Right cardiac atrium (tissue), 5 donors: ENCODE results near the gene CPA4. TPM values are rescaled to one million over a fixed set of nuclear protein-coding genes. Genes with fewer than 3 reads are reported as not detected.
A peak's percentile ranks its signal among the peaks of the same experiment; 100 is the strongest.
"Not testable (repeated sequence)": the region's sequence is repeated elsewhere in the genome, so short reads cannot be mapped to it uniquely, and the experiment has no call there.

Experiments used
- ATAC-seq, 2 donors: fragments of 200-7000 bp; cut with Tn5 transposase; one replicate each; pipeline versions ENCODE4 v1.8.0 to v1.9.1; 2020; ENCODE audit warnings: moderate library complexity in 2 of 2, mild to moderate bottlenecking in 1 of 2
- DNase-seq, 3 donors: peaks; one replicate each; pipeline ENCODE4 v3.0.0-alpha.2; 2020
- H3K27ac ChIP-seq: one replicate; pipeline ENCODE4 v1.5.1; 2013; ENCODE audit warnings: mild to moderate bottlenecking, low read length, control low read depth, moderate library complexity
- H3K27me3 ChIP-seq: one replicate; pipeline ENCODE4 v1.6.1; 2013; ENCODE audit not compliant: control insufficient read depth, insufficient read depth
- H3K4me1 ChIP-seq: one replicate; pipeline ENCODE4 v1.6.1; 2013; ENCODE audit warnings: low read length; ENCODE audit not compliant: control insufficient read depth, insufficient read depth
- H3K4me3 ChIP-seq: one replicate; pipeline ENCODE4 v1.5.1; 2013; ENCODE audit warnings: low read length, control low read depth
- H3K9me3 ChIP-seq: one replicate; pipeline ENCODE4 v1.6.1; 2013; ENCODE audit warnings: low read length; ENCODE audit not compliant: control insufficient read depth
- WGBS: extraction: QIAGEN DNeasy Blood & Tissue Kit; methylation state at CpG from one replicate; pipeline ENCODE4 v1.1.7; 2013; 5-methylcytosine and 5-hydroxymethylcytosine counted together
- intact Hi-C, 4 donors: fragments of 100-400 bp; cut with DNase I; formaldehyde crosslinking; loops; one replicate each; pipeline versions ENCODE4 v1.11.0 to v1.14.0; 2022 to 2023
- polyA plus RNA-seq: library from polyadenylated mRNA; stranded (reverse); fragments of 200-250 nt; gene quantifications from one replicate; pipeline ENCODE4 v1.2.3, GENCODE V29; 2013
- total RNA-seq, 4 donors: library from RNA; stranded (reverse); fragmentation: NEBNext Ultra II Directional; extraction: Animal tissue kit (Norgen Biotek cat#: 25700); gene quantifications; one replicate each; pipeline ENCODE4 v1.2.1, GENCODE V29; 2021
- donor health status: healthy with polysubstance abuse.
- donor health status: DM: no; HTN: yes; CAD: no.
- donor health status: DM: no; HTN: no; CAD: no.
- donor health status: DM: no; HTN: yes; CAD: no; lungs with severe emphysema.
- donor health status: DM: yes; HTN: yes; CAD: no.

CPA4 gene
- total and polyA plus RNA-seq, 5 donors, result 0.02 to 0.84 (median 0.50) TPM; not detected in 1

DNA sequence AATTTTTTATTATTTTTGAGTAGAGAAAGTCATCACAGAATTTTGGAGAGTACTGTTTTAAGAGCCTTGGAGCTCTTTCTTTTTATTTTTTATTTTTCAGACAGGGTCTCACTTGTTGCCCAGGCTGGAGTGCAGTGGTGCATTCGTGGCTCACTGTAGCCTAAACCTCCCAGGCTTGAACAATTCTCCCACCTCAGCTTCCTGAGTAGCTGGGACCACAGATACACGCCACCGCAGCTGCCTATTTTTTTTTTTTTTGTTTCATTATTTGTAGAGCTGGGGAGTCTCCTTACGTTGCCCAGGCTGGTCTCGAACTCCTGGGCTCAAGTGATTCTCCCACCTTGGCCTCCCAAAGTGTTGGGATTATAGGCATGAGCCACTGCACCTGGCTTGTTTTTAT lies 10.6 kb downstream of the CPA4 start:
- Histone ChIP-seq H3K4me3 (no peak overlapping the region), H3K9me3 (no peaks in the 10 kb centered on the region), H3K27me3 (no peaks in the 10 kb centered on the region), H3K27ac (no peak overlapping the region), H3K4me1 (no peaks in the 10 kb centered on the region)
- no peak for ATAC-seq
- no peak for DNase-seq
- 74% methylated on average over 5 of the region's 5 CpGs for WGBS
- intact Hi-C loops, result no loop called here

DNA sequence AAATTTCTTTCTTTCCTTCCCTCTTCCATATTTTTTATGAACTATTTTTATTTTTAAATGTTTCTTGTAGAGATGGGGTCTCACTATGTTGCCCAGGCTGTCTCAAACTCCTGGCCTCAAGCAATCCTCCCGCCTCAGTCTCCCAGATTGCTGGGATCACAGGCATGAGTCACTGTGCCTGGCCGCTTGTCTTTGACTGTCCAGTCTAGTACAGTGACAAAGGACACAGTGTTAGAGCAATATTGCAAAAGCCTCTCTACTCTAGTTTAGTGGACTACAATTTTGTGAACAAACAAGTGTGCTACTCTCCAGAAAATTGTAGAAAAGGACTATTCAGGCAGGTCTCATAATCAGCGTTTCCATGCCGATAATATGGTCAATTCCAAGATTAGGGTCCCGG lies 11.0 kb downstream of the CPA4 start:
- ATAC-seq (no peak), DNase-seq (no peak)
- intact Hi-C loops, result no loop called here
- H3K4me1 ChIP-seq, result no peaks in the 10 kb centered on the region
- no peaks in the 10 kb centered on the region for H3K9me3 ChIP-seq
- no peak overlapping the region for H3K27ac ChIP-seq
- H3K27me3 ChIP-seq, result no peaks in the 10 kb centered on the region
- H3K4me3 ChIP-seq, result no peak overlapping the region
- 80% methylated on average over 5 of the region's 5 CpGs for WGBS

DNA sequence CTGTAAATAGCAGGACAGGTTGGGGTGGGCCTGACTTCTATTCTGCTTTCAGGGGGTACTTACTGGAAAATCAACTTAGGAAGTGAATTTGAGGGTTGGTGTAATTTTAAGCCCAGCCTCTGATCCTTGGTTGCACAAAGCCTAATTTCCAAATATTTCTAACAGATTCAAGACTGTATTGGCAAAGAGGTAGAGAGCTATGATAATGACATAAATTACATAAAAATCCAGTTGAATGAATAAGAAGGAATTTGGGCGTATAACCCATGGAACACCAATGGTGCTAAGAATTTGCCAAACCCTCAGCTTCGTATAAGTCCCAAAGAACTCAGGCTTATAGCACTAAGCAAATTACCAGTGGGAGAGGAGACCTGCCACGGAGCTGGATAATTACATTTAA lies 11.9 kb downstream of the CPA4 start:
- Histone ChIP-seq H3K27ac (no peak overlapping the region), H3K4me1 (no peaks in the 10 kb centered on the region), H3K9me3 (no peaks in the 10 kb centered on the region), H3K27me3 (no peaks in the 10 kb centered on the region), H3K4me3 (no peak overlapping the region)
- intact Hi-C loops, result no loop called here
- WGBS, result 90% methylated on average over 3 of the region's 3 CpGs
- no peak for DNase-seq
- no peak for ATAC-seq

DNA sequence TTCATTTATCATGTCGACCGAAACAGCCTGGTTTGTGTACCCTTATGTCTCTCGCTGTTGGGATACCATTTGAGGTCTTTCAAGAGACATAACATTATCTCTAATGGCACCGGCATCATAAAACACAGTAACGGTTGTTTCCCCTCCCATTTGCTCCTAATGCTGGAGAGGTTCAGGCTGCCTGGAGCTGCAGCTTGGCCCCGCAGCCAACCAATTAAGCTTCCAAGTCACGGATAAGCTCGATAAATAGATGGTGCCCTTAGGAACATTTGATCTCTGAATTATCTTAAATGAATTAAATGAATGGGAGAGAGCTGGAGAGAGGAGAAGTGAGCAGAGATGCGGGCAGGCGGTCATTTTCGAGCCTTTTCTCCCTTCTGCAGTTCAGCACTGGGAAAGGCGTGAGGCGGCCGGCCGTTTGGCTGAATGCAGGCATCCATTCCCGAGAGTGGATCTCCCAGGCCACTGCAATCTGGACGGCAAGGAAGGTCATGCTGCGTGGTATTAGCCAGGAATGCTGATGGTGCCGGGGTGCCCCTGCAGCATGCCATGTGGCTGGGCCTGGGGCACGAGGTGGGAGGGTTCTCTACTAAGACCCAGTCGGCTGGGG lies 12.6 kb downstream of the CPA4 start:
- no peak overlapping the region for H3K4me3 ChIP-seq
- H3K9me3 ChIP-seq, result no peaks in the 10 kb centered on the region
- ATAC-seq (no peak), DNase-seq (no peak)
- H3K27ac ChIP-seq, result no peak overlapping the region
- intact Hi-C loops, result no loop called here
- no peaks in the 10 kb centered on the region for H3K4me1 ChIP-seq
- 82% methylated on average over 21 of the region's 21 CpGs for WGBS
- H3K27me3 ChIP-seq, result no peaks in the 10 kb centered on the region

DNA sequence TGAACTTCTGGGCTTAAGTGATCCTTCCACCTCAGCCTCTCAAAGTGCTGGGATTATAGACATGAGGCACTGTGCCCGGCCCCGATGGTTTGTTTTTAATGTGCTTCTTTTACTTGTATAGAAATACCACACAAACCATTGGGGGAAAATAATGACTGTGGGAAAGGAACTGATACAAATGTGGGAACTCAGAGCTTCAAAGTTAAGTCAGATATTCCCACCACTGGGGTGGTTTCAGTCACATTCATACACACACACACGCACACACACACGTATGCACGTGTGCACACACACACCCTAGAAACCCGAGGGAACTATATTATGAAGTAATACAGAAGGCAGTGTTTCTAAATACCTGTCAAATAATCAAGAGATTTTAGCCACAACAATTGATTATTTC lies 17.0 kb downstream of the CPA4 start:
- no peaks in the 10 kb centered on the region for H3K9me3 ChIP-seq
- no peak for DNase-seq
- H3K27ac ChIP-seq, result no peak overlapping the region
- H3K4me1 ChIP-seq, result no peaks in the 10 kb centered on the region
- H3K27me3 ChIP-seq, result no peaks in the 10 kb centered on the region
- ATAC-seq, result no peak
- no peak overlapping the region for H3K4me3 ChIP-seq
- 81% methylated on average over 6 of the region's 6 CpGs for WGBS
- intact Hi-C loops, result no loop called here

DNA sequence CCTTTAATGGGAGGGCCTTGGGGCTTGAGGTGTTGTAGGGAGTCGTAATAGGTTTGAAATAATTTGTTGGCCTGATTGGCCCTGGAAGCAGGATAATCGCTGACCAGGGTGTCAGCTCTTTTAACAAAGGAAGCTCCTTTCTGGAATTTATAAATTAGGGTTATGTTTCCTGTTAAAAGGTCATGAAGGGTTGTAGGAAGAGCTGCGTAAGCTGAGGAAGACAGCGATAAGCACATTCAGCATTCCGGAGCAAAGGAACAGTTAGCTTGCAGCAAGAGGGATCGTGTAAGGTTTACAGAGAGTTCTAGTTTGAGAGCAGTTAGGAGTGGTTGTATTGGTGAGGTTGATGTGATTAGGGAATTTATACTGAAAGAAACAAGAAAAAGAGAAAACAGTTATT lies 21.3 kb downstream of the CPA4 start:
- H3K4me3 ChIP-seq, result no peak overlapping the region
- no peak overlapping the region for H3K27ac ChIP-seq
- no peaks in the 10 kb centered on the region for H3K4me1 ChIP-seq
- 70% methylated on average over 6 of the region's 6 CpGs for WGBS
- no peak for ATAC-seq
- no peaks in the 10 kb centered on the region for H3K27me3 ChIP-seq
- H3K9me3 ChIP-seq, result no peaks in the 10 kb centered on the region
- no peak for DNase-seq
- intact Hi-C loops, result no loop called here

DNA sequence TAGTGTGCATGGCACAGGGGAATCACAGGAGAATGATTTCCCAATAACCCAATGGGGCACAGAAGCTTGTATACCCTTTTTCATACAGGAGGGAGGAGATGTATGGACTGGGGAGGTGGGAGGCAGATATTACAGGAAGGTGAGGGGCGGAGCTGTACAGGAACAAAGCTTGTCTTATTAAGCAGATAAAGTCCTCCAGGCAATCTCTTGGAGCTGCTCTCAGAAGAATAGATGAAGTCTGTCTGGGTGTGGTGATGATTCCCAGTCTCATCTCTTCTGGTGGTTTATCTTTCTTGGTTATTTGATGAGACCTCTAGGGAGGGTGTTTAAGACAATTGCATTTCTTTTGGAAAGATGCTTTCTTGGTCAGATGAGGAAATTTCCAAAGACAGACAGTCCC lies 26.6 kb downstream of the CPA4 start:
- Histone ChIP-seq H3K27me3 (no peaks in the 10 kb centered on the region), H3K27ac (no peak overlapping the region), H3K9me3 (no peaks in the 10 kb centered on the region), H3K4me1 (no peaks in the 10 kb centered on the region), H3K4me3 (no peak overlapping the region)
- WGBS, result 95% methylated on average over 1 of the region's 1 CpG
- ATAC-seq (no peak), DNase-seq (no peak)
- intact Hi-C loops, result no loop called here

DNA sequence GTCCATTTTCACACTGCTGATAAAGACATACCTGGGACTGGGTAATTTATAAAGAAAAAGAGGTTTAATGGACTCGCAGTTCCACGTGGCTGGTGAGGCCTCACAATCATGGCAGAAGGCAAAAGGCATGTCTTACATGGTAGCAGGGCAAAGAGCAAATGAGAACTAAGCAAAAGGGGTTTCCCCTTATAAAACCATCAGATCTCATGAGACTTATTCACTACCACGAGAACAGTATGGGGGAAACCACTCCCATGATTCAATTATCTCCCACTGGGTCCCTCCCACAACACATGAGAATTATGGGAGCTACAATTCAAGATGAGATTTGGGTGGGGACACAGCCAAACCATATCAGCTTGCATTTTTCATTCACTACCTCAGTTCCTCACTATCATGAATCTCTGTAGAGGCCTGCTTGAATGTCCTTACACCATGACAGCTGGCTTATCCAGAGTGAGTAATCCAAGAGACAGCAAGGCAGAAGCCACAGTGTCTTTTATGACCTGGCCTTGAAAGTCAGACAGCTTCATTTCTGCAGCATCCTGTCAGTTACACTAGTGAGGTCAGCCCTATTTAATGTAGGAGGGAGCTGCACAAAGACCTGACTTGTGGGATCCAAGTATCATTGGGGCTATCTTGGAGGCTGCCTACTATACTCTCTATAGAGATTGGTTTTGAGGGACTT lies 28.7 kb downstream of the CPA4 start:
- H3K4me3 ChIP-seq, H3K27ac ChIP-seq, H3K9me3 ChIP-seq, DNase-seq, H3K4me1 ChIP-seq, ATAC-seq, H3K27me3 ChIP-seq, intact Hi-C loops: not testable (repeated sequence)
- WGBS, result 76% methylated on average over 3 of the region's 3 CpGs

DNA sequence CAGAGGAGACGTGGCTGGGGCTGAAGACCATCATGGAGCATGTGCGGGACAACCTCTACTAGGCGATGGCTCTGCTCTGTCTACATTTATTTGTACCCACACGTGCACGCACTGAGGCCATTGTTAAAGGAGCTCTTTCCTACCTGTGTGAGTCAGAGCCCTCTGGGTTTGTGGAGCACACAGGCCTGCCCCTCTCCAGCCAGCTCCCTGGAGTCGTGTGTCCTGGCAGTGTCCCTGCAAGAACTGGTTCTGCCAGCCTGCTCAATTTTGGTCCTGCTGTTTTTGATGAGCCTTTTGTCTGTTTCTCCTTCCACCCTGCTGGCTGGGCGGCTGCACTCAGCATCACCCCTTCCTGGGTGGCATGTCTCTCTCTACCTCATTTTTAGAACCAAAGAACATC lies 29.7 kb downstream of the CPA4 start:
- ATAC-seq (peak in 1 of 2 donors; percentile 31), DNase-seq (no peak)
- Histone ChIP-seq H3K9me3 (no peaks in the 10 kb centered on the region), H3K4me1 (no peaks in the 10 kb centered on the region), H3K4me3 (no peak overlapping the region), H3K27me3 (no peaks in the 10 kb centered on the region), H3K27ac (no peak overlapping the region)
- intact Hi-C loops, result no loop called here
- WGBS, result 94% methylated on average over 7 of the region's 7 CpGs

DNA sequence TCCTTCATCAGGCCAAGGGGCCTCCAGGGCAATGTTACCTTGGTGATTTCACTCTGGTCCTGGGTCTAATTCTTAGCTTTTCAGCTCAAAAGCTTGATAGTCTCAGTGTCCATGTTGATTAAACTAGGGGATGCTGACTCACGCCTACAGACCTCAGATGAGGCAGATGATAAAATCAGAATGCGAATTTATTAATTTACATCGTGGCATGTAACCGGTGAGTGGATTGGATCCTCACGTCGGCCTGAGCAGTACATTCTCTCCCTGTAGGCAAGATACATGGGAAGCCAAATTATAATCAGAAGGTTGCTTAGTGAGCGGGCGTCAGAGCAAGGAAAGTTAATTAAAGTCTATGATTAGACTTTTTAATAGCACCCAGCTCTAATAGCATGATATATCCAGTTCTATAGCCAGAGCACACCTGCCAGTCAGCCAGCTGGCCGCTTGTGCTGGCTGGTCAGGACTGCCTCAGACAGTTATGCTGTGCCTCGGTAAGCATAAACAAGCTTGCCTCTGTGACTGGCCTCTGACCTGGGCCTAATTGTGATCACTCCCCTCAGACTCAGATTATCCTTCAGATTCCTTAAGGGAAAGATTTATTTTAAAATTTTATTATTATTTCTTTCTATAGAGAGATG lies 31.5 kb downstream of the CPA4 start:
- ATAC-seq, result no peak
- no peak overlapping the region for H3K4me3 ChIP-seq
- no peaks in the 10 kb centered on the region for H3K4me1 ChIP-seq
- no peaks in the 10 kb centered on the region for H3K9me3 ChIP-seq
- H3K27ac ChIP-seq, result no peak overlapping the region
- 92% methylated on average over 10 of the region's 10 CpGs for WGBS
- H3K27me3 ChIP-seq, result no peaks in the 10 kb centered on the region
- no peak for DNase-seq
- intact Hi-C loops, result no loop called here

DNA sequence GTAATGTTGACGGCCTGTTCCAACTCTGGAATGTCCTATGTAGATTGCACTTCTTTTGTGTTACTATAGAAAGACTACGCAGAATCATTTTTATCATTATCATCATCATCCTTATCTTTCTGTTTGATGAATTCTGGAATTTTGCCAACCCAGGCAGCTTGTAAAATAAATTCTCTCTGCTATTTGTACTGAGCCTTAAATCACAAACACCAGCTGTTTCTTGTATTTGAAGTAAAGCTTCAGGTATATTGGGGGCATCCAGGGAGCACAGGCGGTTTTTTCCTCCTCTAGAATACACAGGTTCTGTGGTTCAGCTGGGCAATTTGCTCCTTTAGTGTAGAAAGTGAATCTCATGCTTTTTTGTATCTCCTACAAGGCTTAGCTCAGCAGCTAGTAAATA lies 36.7 kb downstream of the CPA4 start:
- Histone ChIP-seq H3K4me1 (no peaks in the 10 kb centered on the region), H3K9me3 (no peaks in the 10 kb centered on the region), H3K27me3 (no peaks in the 10 kb centered on the region), H3K4me3 (no peak overlapping the region), H3K27ac (no peak overlapping the region)
- no peak for ATAC-seq
- DNase-seq, result no peak
- WGBS, result 78% methylated on average over 3 of the region's 3 CpGs
- intact Hi-C loops, result no loop called here
